SU-DHL-6 (cell line): ENCODE results near the gene COL4A3.
"Not testable (repeated sequence)": the region's sequence is repeated elsewhere in the genome, so short reads cannot be mapped to it uniquely, and the experiment has no call there.

ENCODE experiments used
- H2AFZ ChIP-seq: fragments of 200-600 bp; sonication (generic); 2 replicates; pipeline ENCODE4 v1.6.1; 2014; ENCODE audit warnings: low read depth, mild to moderate bottlenecking, moderate library complexity, mixed read lengths, antibody characterized with exemption, low read length; ENCODE audit not compliant: severe bottlenecking
- H3F3A ChIP-seq: fragments of 200-600 bp; shearing (Covaris generic); 2 replicates; pipeline ENCODE4 v1.6.0; 2016; ENCODE audit warnings: antibody characterized with exemption, mild to moderate bottlenecking; ENCODE audit not compliant: insufficient read depth
- H3K27ac ChIP-seq: fragments of 200-600 bp; sonication (generic); 2 replicates; pipeline ENCODE4 v1.5.1; 2016; ENCODE audit warnings: low read depth, mild to moderate bottlenecking, low read length, moderate library complexity, mixed read lengths
- H3K27me3 ChIP-seq: fragments of 200-600 bp; sonication (generic), shearing (Covaris generic); 2 replicates; pipeline ENCODE4 v1.6.0; 2014; ENCODE audit warnings: mild to moderate bottlenecking, low read length
- H3K36me3 ChIP-seq: fragments of 200-600 bp; sonication (generic); 2 replicates; pipeline ENCODE4 v1.6.1; 2014; ENCODE audit warnings: mild to moderate bottlenecking, low read length, mixed read lengths
- H3K4me2 ChIP-seq: fragments of 300-600, 200-600 bp; shearing (Covaris generic), sonication (generic); 2 replicates; pipeline ENCODE4 v1.6.0; 2014; ENCODE audit warnings: low read length, low read depth, mild to moderate bottlenecking; ENCODE audit not compliant: poor library complexity, severe bottlenecking
- H3K4me3 ChIP-seq: fragments of 200-600 bp; sonication (generic); 2 replicates; pipeline ENCODE4 v1.5.1; 2014; ENCODE audit warnings: antibody characterized with exemption, low read length, mild to moderate bottlenecking, mixed read lengths; ENCODE audit not compliant: insufficient read depth, poor library complexity, severe bottlenecking
- H3K79me2 ChIP-seq: fragments of 200-600 bp; sonication (generic); 2 replicates; pipeline ENCODE4 v1.6.1; 2014; ENCODE audit warnings: mild to moderate bottlenecking, low read length, moderate library complexity; ENCODE audit not compliant: insufficient read depth
- H3K9ac ChIP-seq: fragments of 200-600 bp; sonication (generic); 2 replicates; pipeline ENCODE4 v1.7.0; 2014; ENCODE audit warnings: mild to moderate bottlenecking, low read length
- H3K9me2 ChIP-seq: fragments of 200-600 bp; sonication (generic); replicated peaks from 2 replicates; pipeline ENCODE4 v1.6.1; 2014; ENCODE audit warnings: low read length; ENCODE audit not compliant: insufficient read depth
- H3K9me3 ChIP-seq: fragments of 200-600 bp; sonication (generic); 2 replicates; pipeline ENCODE4 v1.6.1; 2014; ENCODE audit warnings: low read length, mixed read lengths; ENCODE audit not compliant: insufficient read depth
- H4K20me1 ChIP-seq: fragments of 200-600 bp; sonication (generic); 2 replicates; pipeline ENCODE4 v1.6.1; 2014; ENCODE audit warnings: low read depth, mild to moderate bottlenecking, antibody characterized with exemption, low read length, moderate library complexity, mixed read lengths
- EZH2phosphoT487 ChIP-seq: fragments of 200-600 bp; sonication (generic), shearing (Covaris generic); conservative IDR thresholded peaks from 2 replicates; pipeline ENCODE4 v1.6.1; 2018; ENCODE audit warnings: mild to moderate bottlenecking, antibody characterized with exemption, low read length, moderate library complexity, mixed read lengths
- TF ChIP-seq, protein P1 (sequence below): fragments of 200-600 bp; sonication (generic); IDR thresholded peaks from one replicate; pipeline ENCODE4 v1.5.1; 2017; ENCODE audit warnings: antibody characterized with exemption, mild to moderate bottlenecking, low read length, moderate library complexity; ENCODE audit not compliant: insufficient read depth, poor library complexity, severe bottlenecking

The COL4A3 gene

DNA sequence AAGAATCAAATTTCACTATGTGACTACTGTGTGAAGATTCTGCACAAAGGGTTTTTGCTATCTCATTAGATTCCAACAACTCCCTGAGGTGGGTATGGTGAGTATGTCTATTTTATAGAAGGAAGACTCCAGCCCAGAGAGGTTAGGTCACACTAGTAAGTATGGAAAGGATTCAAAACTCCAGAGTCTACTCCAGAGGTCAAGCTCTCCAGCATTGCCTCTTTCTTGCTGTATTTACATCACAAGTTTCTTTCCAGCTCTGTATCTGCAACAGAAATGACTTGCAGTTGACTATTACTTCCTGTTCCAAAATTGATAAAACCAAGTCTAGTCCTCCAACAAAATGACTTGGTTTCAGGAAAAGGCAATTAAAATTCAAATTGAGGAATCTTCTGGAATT lies 2.5 kb upstream of the COL4A3 start:
- Histone ChIP-seq H3K4me2 (no peak overlapping the region), H3K4me3 (no peak overlapping the region), H3K9ac (no peak overlapping the region), H3K27me3 (no peaks in the 10 kb centered on the region), H3K27ac (no peak overlapping the region), H3K9me2 (no peaks in the 10 kb centered on the region), H4K20me1 (no peaks in the 10 kb centered on the region; the same call in 1 of the 2 replicates), H3K79me2 (peaks cover 18% of the 10 kb centered on the region), H2AFZ (no peak overlapping the region), H3F3A (peaks cover 12% of the 10 kb centered on the region; the same call in 1 of the 2 replicates), H3K9me3 (no peaks in the 10 kb centered on the region), H3K36me3 (peaks cover 9% of the 10 kb centered on the region; the same call in 1 of the 2 replicates)
- TF ChIP-seq EZH2phosphoT487: no peak
- TF ChIP-seq, protein P1, sequence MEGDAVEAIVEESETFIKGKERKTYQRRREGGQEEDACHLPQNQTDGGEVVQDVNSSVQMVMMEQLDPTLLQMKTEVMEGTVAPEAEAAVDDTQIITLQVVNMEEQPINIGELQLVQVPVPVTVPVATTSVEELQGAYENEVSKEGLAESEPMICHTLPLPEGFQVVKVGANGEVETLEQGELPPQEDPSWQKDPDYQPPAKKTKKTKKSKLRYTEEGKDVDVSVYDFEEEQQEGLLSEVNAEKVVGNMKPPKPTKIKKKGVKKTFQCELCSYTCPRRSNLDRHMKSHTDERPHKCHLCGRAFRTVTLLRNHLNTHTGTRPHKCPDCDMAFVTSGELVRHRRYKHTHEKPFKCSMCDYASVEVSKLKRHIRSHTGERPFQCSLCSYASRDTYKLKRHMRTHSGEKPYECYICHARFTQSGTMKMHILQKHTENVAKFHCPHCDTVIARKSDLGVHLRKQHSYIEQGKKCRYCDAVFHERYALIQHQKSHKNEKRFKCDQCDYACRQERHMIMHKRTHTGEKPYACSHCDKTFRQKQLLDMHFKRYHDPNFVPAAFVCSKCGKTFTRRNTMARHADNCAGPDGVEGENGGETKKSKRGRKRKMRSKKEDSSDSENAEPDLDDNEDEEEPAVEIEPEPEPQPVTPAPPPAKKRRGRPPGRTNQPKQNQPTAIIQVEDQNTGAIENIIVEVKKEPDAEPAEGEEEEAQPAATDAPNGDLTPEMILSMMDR: no peak

DNA sequence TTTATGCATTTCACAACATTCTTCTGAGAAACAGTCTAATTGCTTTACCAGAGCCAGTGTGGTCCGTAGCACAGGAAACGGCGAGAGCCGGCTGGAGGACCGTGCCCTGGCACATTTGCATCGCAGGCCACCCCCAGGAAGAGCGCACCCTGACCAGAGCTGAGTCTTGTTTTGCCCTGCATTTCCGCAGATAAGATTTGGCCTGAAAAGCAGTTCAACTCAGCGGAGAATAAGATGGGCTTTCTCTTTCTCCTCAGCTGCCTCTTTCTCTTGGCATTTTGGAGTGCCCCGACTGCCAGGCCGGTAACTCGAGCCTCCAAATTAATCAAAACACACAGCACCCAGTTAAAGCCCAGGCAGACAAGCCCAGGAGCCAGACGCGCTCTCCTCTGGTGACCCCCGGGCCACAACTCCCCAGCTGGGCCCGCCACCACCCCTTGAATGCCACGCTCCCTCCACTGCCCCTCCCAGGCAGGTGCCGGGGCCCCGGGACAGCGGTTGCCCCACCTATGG lies 883 bp upstream of the COL4A3 start:
- H3K4me2 ChIP-seq: peak overlapping the region; percentile 69
- peak overlapping the region; percentile 72 for H3K27ac ChIP-seq
- no peaks in the 10 kb centered on the region for H4K20me1 ChIP-seq
- H3F3A ChIP-seq: peaks cover 17% of the 10 kb centered on the region; the same call in 1 of the 2 replicates
- peak overlapping the region; percentile 96 for H2AFZ ChIP-seq
- peaks cover 33% of the 10 kb centered on the region for H3K79me2 ChIP-seq
- peak overlapping the region; percentile 86 for H3K9ac ChIP-seq
- peaks cover 9% of the 10 kb centered on the region; the same call in 1 of the 2 replicates for H3K36me3 ChIP-seq
- no peaks in the 10 kb centered on the region for H3K9me3 ChIP-seq
- H3K27me3 ChIP-seq: no peaks in the 10 kb centered on the region
- TF ChIP-seq, protein P1: no peak
- no peak for TF ChIP-seq EZH2phosphoT487
- H3K9me2 ChIP-seq: no peaks in the 10 kb centered on the region
- peak overlapping the region; percentile 84 for H3K4me3 ChIP-seq

DNA sequence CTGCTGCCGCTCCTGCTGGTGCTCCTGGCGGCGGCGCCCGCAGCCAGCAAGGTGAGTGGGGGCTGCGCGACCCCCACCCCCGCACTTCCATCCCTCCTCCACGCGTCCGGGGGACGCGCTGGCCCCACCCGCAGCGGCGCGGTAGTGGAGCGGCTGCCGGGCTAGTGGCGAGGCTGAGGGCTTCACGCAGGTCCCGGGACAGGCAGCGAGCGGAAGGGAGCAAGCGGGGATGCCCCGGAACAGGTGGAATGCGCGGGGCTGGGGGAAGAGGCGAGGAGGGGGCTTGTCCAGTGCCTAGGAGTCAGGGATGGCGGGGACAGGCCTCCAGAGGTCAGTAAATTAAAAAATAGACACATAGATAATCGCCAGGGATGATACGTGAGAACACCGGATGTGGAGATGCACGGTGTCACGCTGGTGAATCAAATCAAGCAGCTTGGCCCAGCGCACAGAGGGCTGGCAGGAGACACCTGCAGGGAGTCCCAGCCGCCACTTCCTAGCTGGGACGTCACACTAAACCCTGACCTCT lies 403 bp downstream of the COL4A3 start:
- H3K9ac ChIP-seq: peak overlapping the region; percentile 86
- H3K4me3 ChIP-seq: peak overlapping the region; percentile 84

DNA sequence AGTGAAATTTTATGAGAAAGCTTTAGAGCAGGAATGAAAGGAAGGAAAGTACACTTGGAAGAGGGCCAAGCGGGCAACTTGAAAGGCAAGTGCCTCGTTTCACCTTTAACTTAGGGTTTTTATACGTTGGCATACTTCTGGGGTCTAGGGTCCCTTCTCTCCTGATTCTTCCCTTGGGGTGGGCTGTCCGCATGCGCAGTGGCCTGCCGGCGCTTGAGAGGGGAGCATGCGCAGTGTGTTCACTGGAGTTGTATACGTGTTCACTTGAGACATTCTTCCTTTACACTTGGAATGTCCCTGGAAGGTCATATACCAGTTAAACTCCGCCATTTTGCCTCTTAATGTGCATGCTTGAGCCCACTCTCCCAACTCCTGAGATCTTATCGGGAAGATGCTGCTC lies 7.4 kb downstream of the COL4A3 start:
- not testable (repeated sequence) for H3K27ac ChIP-seq, H3K9me3 ChIP-seq, H3K4me3 ChIP-seq, H3K36me3 ChIP-seq, H3F3A ChIP-seq, H3K4me2 ChIP-seq, H3K9ac ChIP-seq, H3K9me2 ChIP-seq, H4K20me1 ChIP-seq, H3K27me3 ChIP-seq, H2AFZ ChIP-seq
- peaks cover 66% of the 10 kb centered on the region for H3K79me2 ChIP-seq

More for the DNA sequence above, 403 bp downstream of the COL4A3 start:
- H3K9me3 ChIP-seq: no peaks in the 10 kb centered on the region
- peaks cover 17% of the 10 kb centered on the region; the same call in 1 of the 2 replicates for H3F3A ChIP-seq
- no peaks in the 10 kb centered on the region for H4K20me1 ChIP-seq
- peaks cover 9% of the 10 kb centered on the region; the same call in 1 of the 2 replicates for H3K36me3 ChIP-seq
- peak overlapping the region; percentile 96 for H2AFZ ChIP-seq
- peaks cover 36% of the 10 kb centered on the region for H3K79me2 ChIP-seq
- TF ChIP-seq EZH2phosphoT487: no peak
- TF ChIP-seq, protein P1: no peak
- H3K4me2 ChIP-seq: peak overlapping the region; percentile 69
- no peaks in the 10 kb centered on the region for H3K9me2 ChIP-seq
- H3K27ac ChIP-seq: peak overlapping the region; percentile 72
- H3K27me3 ChIP-seq: no peaks in the 10 kb centered on the region
